ENCODE data around the gene TRIM71. TPM values are rescaled to one million over a fixed set of nuclear protein-coding genes. Genes with fewer than 3 reads are reported as not detected.

The TRIM71 gene
- total RNA-seq, 1 experiment from 2014 or later = 376 TPM

GRCh38 chr3:32780735-32781210, 37.0 kb upstream of the TRIM71 start:
- Histone ChIP-seq H3K27ac (ENCODE audit: insufficient read length, low read depth, low read length) (peak overlapping the region; percentile 90), H3K56ac (ENCODE audit: insufficient read length, low read depth, low read length) (peak overlapping the region; percentile 52), H3K4me1 (ENCODE audit: insufficient read depth, low read length) (peaks cover 20% of the 10 kb centered on the region; the same call in 1 of the 2 replicates), H4K20me1 (ENCODE audit: control insufficient read depth, insufficient read depth, insufficient read length) (no peaks in the 10 kb centered on the region), H3K79me1 (ENCODE audit: insufficient read depth, low read depth, low read length, poor library complexity, severe bottlenecking) (no peaks in the 10 kb centered on the region), H3T11ph (ENCODE audit: low read length) (no peak overlapping the region), H3K23ac (ENCODE audit: insufficient read length, low read depth, low read length) (no peak overlapping the region), H3K27me3 (ENCODE audit: insufficient read depth, low read length) (no peaks in the 10 kb centered on the region), H3K14ac (ENCODE audit: insufficient read depth, low read length) (peak overlapping the region; percentile 70), H3K4ac (ENCODE audit: low read depth, low read length) (no peak overlapping the region), H2BK120ac (ENCODE audit: low read depth, low read length, poor library complexity, severe bottlenecking) (peak overlapping the region; percentile 62), H4K5ac (ENCODE audit: insufficient read length, low read depth, low read length) (peak overlapping the region; percentile 83), H3K9ac (ENCODE audit: extremely low read depth, insufficient read length, low read length) (peak overlapping the region; percentile 75), H2BK12ac (ENCODE audit: insufficient read length, low read depth, low read length) (peak overlapping the region; percentile 29), H4K8ac (replicated peaks; ENCODE audit: insufficient read length, low read depth, low read length) (peak overlapping the region; percentile 36), H4K91ac (ENCODE audit: insufficient read length, low read depth, low read length) (peak overlapping the region; percentile 33), H3K23me2 (ENCODE audit: insufficient read length, low read depth, low read length, poor library complexity, severe bottlenecking) (peaks cover 4% of the 10 kb centered on the region), H3K79me2 (ENCODE audit: insufficient read depth, low read length) (no peaks in the 10 kb centered on the region), H2AFZ (ENCODE audit: low read length) (no peak overlapping the region), H2BK15ac (ENCODE audit: low read depth, low read length) (no peak overlapping the region), H3K4me2 (ENCODE audit: insufficient read depth, insufficient read length, low read length) (peak overlapping the region; percentile 77), H3K9me3 (ENCODE audit: control insufficient read depth, low read depth, low read length) (no peaks in the 10 kb centered on the region), H2AK5ac (ENCODE audit: insufficient read length, low read length) (no peak overlapping the region), H3K18ac (ENCODE audit: insufficient read length, low read depth, low read length) (peak overlapping the region; percentile 86), H2BK5ac (ENCODE audit: insufficient read length, low read length) (peak overlapping the region; percentile 98), H2BK20ac (ENCODE audit: low read depth, low read length, poor library complexity, severe bottlenecking) (no peak overlapping the region)
- H3K27ac Mint-ChIP-seq = peak overlapping the region; percentile 99 to 100 (median 100)
- peaks cover 3 to 16% (median 15%) of the 10 kb centered on the region in 3 experiments; a peak in 6 of 7 replicates for H3K36me3 Mint-ChIP-seq (ENCODE audit: insufficient read depth in 1 of 3, low read depth in 3 of 3)
- H3K4me3 Mint-ChIP-seq = peak overlapping the region; percentile 72 to 86
- H3K27me3 Mint-ChIP-seq (ENCODE audit: low read depth) = no peaks in the 10 kb centered on the region
- TF ChIP-seq, protein P1, sequence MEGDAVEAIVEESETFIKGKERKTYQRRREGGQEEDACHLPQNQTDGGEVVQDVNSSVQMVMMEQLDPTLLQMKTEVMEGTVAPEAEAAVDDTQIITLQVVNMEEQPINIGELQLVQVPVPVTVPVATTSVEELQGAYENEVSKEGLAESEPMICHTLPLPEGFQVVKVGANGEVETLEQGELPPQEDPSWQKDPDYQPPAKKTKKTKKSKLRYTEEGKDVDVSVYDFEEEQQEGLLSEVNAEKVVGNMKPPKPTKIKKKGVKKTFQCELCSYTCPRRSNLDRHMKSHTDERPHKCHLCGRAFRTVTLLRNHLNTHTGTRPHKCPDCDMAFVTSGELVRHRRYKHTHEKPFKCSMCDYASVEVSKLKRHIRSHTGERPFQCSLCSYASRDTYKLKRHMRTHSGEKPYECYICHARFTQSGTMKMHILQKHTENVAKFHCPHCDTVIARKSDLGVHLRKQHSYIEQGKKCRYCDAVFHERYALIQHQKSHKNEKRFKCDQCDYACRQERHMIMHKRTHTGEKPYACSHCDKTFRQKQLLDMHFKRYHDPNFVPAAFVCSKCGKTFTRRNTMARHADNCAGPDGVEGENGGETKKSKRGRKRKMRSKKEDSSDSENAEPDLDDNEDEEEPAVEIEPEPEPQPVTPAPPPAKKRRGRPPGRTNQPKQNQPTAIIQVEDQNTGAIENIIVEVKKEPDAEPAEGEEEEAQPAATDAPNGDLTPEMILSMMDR (conservative IDR thresholded peaks at IDR 0.05) = no peak
- no peaks in the 10 kb centered on the region for H3K9me3 Mint-ChIP-seq
- no CpG with 5 or more reads among the region's 36 CpGs for WGBS (ENCODE audit: extremely low coverage, insufficient read length, low lambda C conversion rate)
- peak; percentile 98 for DNase-seq
- peaks cover 54 to 62% of the 10 kb centered on the region in 2 experiments for H3K4me1 Mint-ChIP-seq
